Measurements from ENCODE around the gene UBXN7.

- TF ChIP-seq POLR2A (IDR thresholded peaks at IDR 0.05) (no peak), CTCF (IDR thresholded peaks at IDR 0.05) (no peak), EP300 (IDR thresholded peaks at IDR 0.05) (no peak), POLR2AphosphoS5 (IDR thresholded peaks at IDR 0.05) (no peak)
These were observed 117.6 kb downstream of the UBXN7 start for GRCh38 chr3:196314597-196314996.

All from gastroesophageal sphincter (tissue), 3 donors.